ENCODE results near the gene NAV2.

DNA sequence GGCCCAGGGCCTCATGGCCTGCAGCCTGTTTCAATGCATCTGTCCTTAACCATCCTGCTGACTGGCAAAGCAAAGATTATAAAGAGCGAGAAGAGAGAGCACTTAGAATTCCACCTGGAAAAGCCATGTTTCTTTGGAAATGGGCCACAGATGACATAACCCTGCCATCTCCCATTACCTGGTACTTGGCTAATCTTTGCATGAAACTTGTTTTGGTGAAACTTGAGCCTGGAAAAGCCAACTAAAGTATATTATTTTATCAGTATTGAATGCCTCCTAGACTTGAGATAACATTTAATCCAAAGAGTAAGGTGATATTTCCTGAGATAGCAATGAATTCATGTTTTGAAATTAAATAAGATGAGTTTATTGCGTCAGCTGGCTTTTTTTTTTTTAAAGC lies 72.6 kb downstream of the NAV2 start:
- TF ChIP-seq, protein P1, sequence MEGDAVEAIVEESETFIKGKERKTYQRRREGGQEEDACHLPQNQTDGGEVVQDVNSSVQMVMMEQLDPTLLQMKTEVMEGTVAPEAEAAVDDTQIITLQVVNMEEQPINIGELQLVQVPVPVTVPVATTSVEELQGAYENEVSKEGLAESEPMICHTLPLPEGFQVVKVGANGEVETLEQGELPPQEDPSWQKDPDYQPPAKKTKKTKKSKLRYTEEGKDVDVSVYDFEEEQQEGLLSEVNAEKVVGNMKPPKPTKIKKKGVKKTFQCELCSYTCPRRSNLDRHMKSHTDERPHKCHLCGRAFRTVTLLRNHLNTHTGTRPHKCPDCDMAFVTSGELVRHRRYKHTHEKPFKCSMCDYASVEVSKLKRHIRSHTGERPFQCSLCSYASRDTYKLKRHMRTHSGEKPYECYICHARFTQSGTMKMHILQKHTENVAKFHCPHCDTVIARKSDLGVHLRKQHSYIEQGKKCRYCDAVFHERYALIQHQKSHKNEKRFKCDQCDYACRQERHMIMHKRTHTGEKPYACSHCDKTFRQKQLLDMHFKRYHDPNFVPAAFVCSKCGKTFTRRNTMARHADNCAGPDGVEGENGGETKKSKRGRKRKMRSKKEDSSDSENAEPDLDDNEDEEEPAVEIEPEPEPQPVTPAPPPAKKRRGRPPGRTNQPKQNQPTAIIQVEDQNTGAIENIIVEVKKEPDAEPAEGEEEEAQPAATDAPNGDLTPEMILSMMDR (conservative IDR thresholded peaks at IDR 0.05 in 1 of 2, IDR thresholded peaks at IDR 0.05 in 1 of 2; ENCODE audit: low read depth in 1 of 2, low read length in 2 of 2): no peak
- TF ChIP-seq EZH2 (IDR thresholded peaks at IDR 0.05; ENCODE audit: low read length, missing control alignments): no peak
